ENCODE measurements around the gene ADAM10.
A peak's percentile ranks its signal among the peaks of the same experiment; 100 is the strongest.

The ADAM10 gene

GRCh38 chr15:58598829-58599210 lies 150.7 kb downstream of the ADAM10 start:
- no peak overlapping the region for H3K4me3 Mint-ChIP-seq
- no peak for TF ChIP-seq CTCF (IDR thresholded peaks at IDR 0.05; ENCODE audit: unreplicated experiment in 3 of 3)
- peaks cover 3% of the 10 kb centered on the region for H3K9me3 Mint-ChIP-seq
- no peak overlapping the region for H3K27ac Mint-ChIP-seq
- H3K36me3 Mint-ChIP-seq (ENCODE audit: low read depth), result peaks cover 58% of the 10 kb centered on the region
- H3K27me3 Mint-ChIP-seq (ENCODE audit: low read depth), result no peaks in the 10 kb centered on the region
- H3K4me1 Mint-ChIP-seq, result peaks cover 5% of the 10 kb centered on the region

GRCh38 chr15:58597943-58598828 lies 151.3 kb downstream of the ADAM10 start:
- peaks cover 57% of the 10 kb centered on the region for H3K36me3 Mint-ChIP-seq (ENCODE audit: low read depth)
- peaks cover 5% of the 10 kb centered on the region for H3K4me1 Mint-ChIP-seq
- no peak for TF ChIP-seq CTCF (IDR thresholded peaks at IDR 0.05; ENCODE audit: unreplicated experiment in 3 of 3)
- no peak overlapping the region for H3K4me3 Mint-ChIP-seq
- no peak overlapping the region for H3K27ac Mint-ChIP-seq
- no peaks in the 10 kb centered on the region for H3K27me3 Mint-ChIP-seq (ENCODE audit: low read depth)
- peaks cover 3% of the 10 kb centered on the region for H3K9me3 Mint-ChIP-seq

GRCh38 chr15:58595516-58596263 lies 153.8 kb downstream of the ADAM10 start:
- no peak overlapping the region for H3K4me3 Mint-ChIP-seq
- H3K27me3 Mint-ChIP-seq (ENCODE audit: low read depth), result no peaks in the 10 kb centered on the region
- H3K9me3 Mint-ChIP-seq, result no peaks in the 10 kb centered on the region
- peak overlapping the region; percentile 59 to 74 (median 73) for H3K27ac Mint-ChIP-seq
- H3K4me1 Mint-ChIP-seq, result peaks cover 9% of the 10 kb centered on the region
- no peak for TF ChIP-seq CTCF (IDR thresholded peaks at IDR 0.05; ENCODE audit: unreplicated experiment in 3 of 3)
- peaks cover 48% of the 10 kb centered on the region for H3K36me3 Mint-ChIP-seq (ENCODE audit: low read depth)

GRCh38 chr15:58594898-58595297 lies 154.6 kb downstream of the ADAM10 start:
- Mint-ChIP-seq H3K36me3 (ENCODE audit: low read depth) (peaks cover 44% of the 10 kb centered on the region), H3K27ac (no peak overlapping the region), H3K4me3 (no peak overlapping the region), H3K27me3 (ENCODE audit: low read depth) (no peaks in the 10 kb centered on the region), H3K4me1 (peaks cover 9% of the 10 kb centered on the region), H3K9me3 (no peaks in the 10 kb centered on the region)
- no peak for TF ChIP-seq CTCF (IDR thresholded peaks at IDR 0.05; ENCODE audit: unreplicated experiment in 3 of 3)

- no peak for TF ChIP-seq CTCF (IDR thresholded peaks at IDR 0.05; ENCODE audit: unreplicated experiment in 3 of 3)
- H3K27me3 Mint-ChIP-seq (ENCODE audit: low read depth), result no peaks in the 10 kb centered on the region
- no peak overlapping the region for H3K27ac Mint-ChIP-seq
- H3K36me3 Mint-ChIP-seq (ENCODE audit: low read depth), result peaks cover 35% of the 10 kb centered on the region
- no peaks in the 10 kb centered on the region for H3K9me3 Mint-ChIP-seq
- peaks cover 9% of the 10 kb centered on the region for H3K4me1 Mint-ChIP-seq
- H3K4me3 Mint-ChIP-seq, result no peak overlapping the region
These were observed 155.6 kb downstream of the ADAM10 start for GRCh38 chr15:58593870-58594269.
